HG02938 (cell line): ENCODE measurements around the gene RNF157.

Source experiments
- ATAC-seq: cut with Tn5 transposase; IDR thresholded peaks from one replicate; pipeline ENCODE4 v1.9.1; 2021; ENCODE audit warnings: mild to moderate bottlenecking, moderate library complexity; ENCODE audit not compliant: unreplicated experiment

Gene RNF157

DNA sequence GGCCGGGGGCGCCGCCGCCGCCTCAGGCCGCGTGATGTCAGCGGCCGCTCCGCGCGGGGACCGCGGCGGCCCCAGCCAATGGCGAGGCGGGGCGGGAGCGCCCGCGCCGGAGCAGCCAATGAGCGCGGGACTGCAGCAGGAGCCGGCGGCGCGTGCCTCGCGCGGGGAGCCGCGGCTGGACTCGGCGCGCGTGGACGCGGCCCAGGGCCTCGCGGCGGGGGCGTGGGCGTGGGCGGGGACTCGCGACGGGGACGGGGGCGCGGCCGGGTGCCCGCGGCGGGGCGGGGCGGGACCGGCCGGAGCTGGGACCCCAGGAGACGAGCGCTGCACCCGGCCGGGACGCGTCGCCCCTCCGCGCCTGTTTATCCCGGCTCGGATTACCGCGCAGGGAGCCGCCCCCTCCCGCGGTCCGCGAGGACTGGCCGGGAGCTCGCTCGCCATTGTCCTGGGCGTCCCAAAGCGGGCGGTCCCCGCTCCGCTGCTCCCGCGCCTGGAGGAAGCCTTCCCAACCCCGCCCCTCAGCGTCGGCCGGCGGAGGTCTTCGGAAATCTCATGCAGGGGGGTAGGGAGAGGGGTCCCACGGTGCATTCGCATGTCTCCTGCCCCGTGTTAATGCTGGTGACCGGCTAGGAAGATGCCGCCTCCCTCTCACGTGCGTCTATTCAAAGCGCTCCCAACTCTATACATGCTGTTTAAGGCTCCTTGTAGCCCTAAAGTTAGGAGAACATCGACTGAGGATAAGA is at the start of gene RNF157:
Gene RNF157 (minus strand): TSS at position 33 of the 743 bp plus-strand sequence. CDS start 253 bp downstream, outside the sequence.
- peak; percentile 46 for ATAC-seq

DNA sequence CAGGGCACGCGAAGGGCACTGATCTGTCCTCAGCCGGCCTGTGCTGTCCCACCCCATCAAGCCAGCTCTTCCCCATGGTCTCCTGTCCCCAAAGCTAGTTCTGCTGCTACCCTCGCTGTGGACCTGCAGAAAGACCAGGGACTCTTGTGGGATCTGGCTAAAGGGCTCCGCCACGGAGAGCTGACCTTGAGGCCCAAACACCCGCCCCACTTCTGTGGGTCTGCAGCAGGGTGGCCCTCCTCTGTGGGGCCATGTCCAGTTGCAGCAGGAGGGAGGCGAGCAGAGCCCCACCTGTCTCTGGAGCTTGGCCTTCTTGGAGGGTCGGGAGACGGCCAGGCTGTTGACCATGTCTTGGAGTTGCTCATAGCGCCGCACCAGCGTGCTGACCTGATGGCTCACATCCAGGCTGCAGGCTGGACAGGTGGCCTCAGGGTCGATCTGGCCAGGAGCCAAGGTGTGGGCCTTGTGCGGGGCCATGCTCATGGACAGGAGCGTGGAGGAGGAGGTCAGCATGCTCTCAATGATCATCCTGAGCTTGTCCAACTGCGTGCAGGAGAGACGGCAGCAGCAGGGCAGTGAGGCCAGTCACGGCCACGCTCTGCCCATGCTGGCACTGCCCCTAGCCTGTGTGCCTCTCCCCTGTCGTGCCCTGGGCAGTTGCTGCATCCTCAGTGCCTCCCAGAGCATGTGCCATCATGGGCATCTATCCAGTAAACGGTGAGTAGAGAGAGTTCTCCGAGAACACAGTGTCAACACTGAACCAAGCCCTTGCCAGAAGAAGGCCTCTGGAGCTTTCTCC is 41.5 kb upstream of the RNF157 start:
- ATAC-seq = no peak

- ATAC-seq = no peak
Observed at GRCh38 chr17:76280650-76281049, 40.4 kb upstream of the RNF157 start.

- no peak for ATAC-seq
Observed at GRCh38 chr17:76279742-76280287, 39.5 kb upstream of the RNF157 start.

DNA sequence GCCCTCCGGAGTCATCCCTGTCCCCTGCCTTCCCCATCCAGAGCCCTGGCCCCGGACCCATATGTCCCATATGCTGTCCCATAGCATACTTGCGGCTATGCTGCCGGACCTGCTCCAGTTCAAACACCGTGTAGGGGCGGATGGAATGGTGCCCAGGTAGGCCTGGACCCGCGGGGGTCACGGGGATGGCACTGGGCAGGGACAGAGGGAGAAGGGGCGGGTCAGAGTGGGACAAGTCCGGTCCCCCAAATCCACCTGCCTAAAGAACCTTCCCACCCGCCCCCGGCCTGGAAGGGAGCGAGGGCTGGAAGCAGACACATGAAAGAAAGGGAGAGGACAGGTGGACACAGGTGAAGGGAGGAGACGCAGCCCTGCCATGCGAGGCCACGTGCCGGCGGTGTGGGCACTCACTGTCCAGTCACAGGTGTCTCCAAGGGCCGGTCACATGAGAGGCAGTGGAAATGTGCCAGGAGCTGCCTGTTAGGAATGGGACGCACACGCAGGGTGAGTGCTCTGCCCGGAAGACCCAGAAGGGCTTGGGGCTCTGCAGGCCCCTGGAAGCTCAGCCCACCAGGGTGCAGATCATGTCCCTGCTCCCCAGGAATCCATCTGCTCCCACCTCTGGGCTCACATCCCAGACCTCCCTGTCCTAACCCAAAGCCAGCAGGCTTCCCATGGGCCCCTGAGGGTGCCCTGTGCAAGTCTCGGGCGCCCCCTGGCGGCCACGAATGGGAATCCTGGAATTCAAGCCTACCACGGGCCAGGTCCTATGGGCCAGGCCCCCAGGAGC is 38.9 kb upstream of the RNF157 start:
- no peak for ATAC-seq

GRCh38 chr17:76278268-76278908 is 38.1 kb upstream of the RNF157 start:
- ATAC-seq = no peak

DNA sequence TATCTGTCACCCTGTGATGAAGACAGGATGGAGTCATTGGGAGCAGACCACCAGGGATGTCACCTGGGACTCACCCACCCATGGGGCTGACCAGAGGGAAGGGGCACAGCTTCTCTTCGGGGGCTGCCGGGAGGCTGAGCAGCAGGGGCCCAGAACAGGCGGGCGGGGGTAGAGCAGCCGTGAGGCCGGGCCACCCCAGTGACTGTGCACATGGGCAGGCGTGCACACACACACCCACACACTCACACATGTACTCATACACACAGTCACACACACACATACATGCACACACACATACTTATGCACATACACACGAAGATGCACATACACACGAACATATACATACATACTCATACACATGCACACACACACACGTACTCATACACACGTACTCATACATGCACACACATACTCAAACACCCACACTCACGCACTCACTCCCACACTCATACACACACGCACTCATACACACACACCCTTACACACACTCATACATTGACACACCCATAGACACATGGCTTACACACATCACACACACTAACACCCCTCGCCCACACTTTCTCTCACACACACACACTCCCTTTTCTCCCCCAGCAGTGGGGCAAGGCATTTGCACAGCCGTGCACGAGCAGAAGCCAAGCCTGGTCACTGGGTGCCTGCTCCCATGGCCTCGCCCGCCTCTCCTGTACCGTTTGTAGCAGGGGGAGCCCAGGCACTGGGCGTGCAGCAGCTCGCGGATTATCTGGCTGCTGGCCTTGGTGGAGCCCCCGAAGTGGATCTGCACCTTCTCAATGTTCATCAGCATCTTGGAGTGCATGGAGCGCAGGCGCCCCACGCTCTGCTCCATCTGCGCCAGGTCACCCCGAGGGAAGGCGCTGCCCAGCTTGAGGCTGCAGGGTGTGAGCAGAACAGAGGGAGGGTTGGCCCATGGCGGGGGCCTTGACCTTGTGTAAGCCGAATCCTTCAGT is 37.3 kb upstream of the RNF157 start:
- ATAC-seq = no peak

- no peak for ATAC-seq
Observed at GRCh38 chr17:76276461-76277299, 36.4 kb upstream of the RNF157 start.

GRCh38 chr17:76276069-76276431 is 35.8 kb upstream of the RNF157 start:
- no peak for ATAC-seq

DNA sequence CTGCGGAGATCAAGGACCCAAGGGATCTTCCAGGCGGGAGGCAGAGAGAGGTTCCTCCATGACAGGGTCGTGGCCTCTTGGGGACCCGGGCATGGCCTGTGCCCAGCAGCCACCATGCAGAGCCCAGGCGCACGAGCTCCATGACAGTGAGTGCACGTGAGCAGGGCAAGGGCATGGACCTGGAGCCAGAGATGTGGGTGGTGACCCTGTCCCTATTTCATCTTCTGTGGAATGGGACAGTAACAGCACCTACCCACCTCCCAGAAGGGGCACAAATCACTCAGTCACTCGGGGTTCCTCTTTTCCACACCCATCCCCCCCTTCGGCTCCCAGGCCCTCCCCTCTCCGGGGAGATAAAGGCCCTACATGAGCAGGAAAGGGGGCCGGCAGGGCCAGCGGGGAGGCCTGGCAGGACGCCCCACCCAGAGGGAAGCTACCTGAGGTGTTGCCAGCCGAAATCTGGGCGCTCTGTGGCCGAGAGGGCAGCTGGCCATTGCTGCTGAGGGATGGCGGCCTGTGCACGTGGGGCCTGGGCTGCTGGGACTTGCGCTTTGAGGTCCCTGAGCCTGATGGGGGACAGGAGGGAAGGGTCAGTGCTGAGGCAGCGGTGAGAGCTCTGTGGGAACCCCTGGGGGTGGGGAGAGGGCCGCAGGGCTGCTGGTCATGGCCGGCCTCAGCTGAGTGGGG is 35.2 kb upstream of the RNF157 start:
- ATAC-seq = no peak

GRCh38 chr17:76274112-76274956 is 34.0 kb upstream of the RNF157 start:
- ATAC-seq = no peak

DNA sequence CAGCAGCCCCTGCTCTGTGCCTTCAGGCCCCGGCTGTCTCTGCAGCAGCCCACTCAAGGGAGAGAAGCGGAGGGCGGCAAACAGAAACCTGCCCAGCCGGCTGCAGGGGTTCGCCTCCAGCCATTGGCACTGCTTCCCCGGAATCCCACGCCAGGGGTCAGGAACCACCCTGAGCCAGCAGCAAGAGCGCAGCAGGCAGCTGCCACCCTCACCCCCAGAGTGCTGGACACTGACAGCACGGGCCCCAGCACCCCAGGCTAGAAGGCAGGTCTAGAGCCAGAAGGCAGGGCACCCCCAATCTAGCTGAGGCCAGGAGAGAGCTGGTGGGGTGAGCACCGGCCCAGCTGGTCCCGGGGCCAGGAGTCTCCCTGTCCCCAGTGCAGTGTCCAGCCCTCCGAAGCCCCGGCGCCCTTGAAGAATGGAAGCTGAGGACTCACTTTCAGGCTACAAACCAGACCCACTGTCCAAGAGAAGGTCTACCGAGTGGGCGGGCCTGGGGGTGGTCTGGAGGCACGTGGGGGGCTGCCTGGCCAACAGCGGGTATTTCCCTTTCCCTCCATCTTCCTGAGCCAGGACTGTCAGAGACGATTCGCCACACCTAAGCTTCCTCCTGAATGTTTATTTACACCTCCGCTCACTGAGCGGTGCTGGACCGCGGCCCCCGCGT is 33.3 kb upstream of the RNF157 start:
- ATAC-seq = no peak

GRCh38 chr17:76272541-76273444 is 32.5 kb upstream of the RNF157 start:
- peak; percentile 7 for ATAC-seq

GRCh38 chr17:76271669-76272540 is 31.6 kb upstream of the RNF157 start:
- ATAC-seq = peak; percentile 45
